Activated effector memory CD4-positive, alpha-beta T cell treated with Interleukin-2 at 50 U/mL for 16 hours (primary cell): ENCODE data around the gene LAMA2.

Source experiments
- DNase-seq: peaks from one replicate; pipeline ENCODE4 v3.0.0-alpha.2; 2020

LAMA2 gene

GRCh38 chr6:129188795-129189194 is 305.9 kb downstream of the LAMA2 start:
- no peak for DNase-seq

- DNase-seq, result no peak
Measured at GRCh38 chr6:129189266-129189665, 306.3 kb downstream of the LAMA2 start.

- DNase-seq, result no peak
Measured at GRCh38 chr6:129191235-129191634, 308.3 kb downstream of the LAMA2 start.

- no peak for DNase-seq
Measured at GRCh38 chr6:129192458-129192989, 309.6 kb downstream of the LAMA2 start.

- no peak for DNase-seq
Measured at GRCh38 chr6:129194306-129194941, 311.5 kb downstream of the LAMA2 start.

- no peak for DNase-seq
Measured at GRCh38 chr6:129195161-129195560, 312.2 kb downstream of the LAMA2 start.

GRCh38 chr6:129195643-129196042 is 312.7 kb downstream of the LAMA2 start:
- no peak for DNase-seq

GRCh38 chr6:129197154-129197553 is 314.2 kb downstream of the LAMA2 start:
- DNase-seq, result no peak

GRCh38 chr6:129200151-129200550 is 317.2 kb downstream of the LAMA2 start:
- DNase-seq, result no peak

GRCh38 chr6:129203190-129203900 is 320.4 kb downstream of the LAMA2 start:
- no peak for DNase-seq

- DNase-seq, result no peak
Measured at GRCh38 chr6:129206821-129207220, 323.9 kb downstream of the LAMA2 start.

GRCh38 chr6:129207832-129208231 is 324.9 kb downstream of the LAMA2 start:
- DNase-seq, result no peak

- no peak for DNase-seq
Measured at GRCh38 chr6:129208415-129209034, 325.6 kb downstream of the LAMA2 start.

- no peak for DNase-seq
Measured at GRCh38 chr6:129209355-129209754, 326.4 kb downstream of the LAMA2 start.

GRCh38 chr6:129210684-129211083 is 327.7 kb downstream of the LAMA2 start:
- no peak for DNase-seq

GRCh38 chr6:129211626-129212025 is 328.7 kb downstream of the LAMA2 start:
- no peak for DNase-seq

- DNase-seq, result no peak
Measured at GRCh38 chr6:129212081-129212480, 329.1 kb downstream of the LAMA2 start.

- DNase-seq, result no peak
Measured at GRCh38 chr6:129215246-129215645, 332.3 kb downstream of the LAMA2 start.

GRCh38 chr6:129215916-129216520 is 333.1 kb downstream of the LAMA2 start:
- no peak for DNase-seq

GRCh38 chr6:129217701-129218100 is 334.8 kb downstream of the LAMA2 start:
- DNase-seq, result no peak

GRCh38 chr6:129233458-129234134 is 350.7 kb downstream of the LAMA2 start:
- no peak for DNase-seq

GRCh38 chr6:129235167-129236000 is 352.4 kb downstream of the LAMA2 start:
- DNase-seq, result no peak
